Activated CD4-positive, CD25-positive, alpha-beta regulatory T cell treated with anti-CD3 and anti-CD28 coated beads, Interleukin-2, amount 50 U/mL, for 16 hours (primary cell): Measurements from ENCODE around the gene RSPH1.

ENCODE experiments used
- DNase-seq: peaks from one replicate; pipeline ENCODE4 v3.0.0-alpha.2; 2020; ENCODE audit warnings: low read depth, low spot score

The RSPH1 gene

DNA sequence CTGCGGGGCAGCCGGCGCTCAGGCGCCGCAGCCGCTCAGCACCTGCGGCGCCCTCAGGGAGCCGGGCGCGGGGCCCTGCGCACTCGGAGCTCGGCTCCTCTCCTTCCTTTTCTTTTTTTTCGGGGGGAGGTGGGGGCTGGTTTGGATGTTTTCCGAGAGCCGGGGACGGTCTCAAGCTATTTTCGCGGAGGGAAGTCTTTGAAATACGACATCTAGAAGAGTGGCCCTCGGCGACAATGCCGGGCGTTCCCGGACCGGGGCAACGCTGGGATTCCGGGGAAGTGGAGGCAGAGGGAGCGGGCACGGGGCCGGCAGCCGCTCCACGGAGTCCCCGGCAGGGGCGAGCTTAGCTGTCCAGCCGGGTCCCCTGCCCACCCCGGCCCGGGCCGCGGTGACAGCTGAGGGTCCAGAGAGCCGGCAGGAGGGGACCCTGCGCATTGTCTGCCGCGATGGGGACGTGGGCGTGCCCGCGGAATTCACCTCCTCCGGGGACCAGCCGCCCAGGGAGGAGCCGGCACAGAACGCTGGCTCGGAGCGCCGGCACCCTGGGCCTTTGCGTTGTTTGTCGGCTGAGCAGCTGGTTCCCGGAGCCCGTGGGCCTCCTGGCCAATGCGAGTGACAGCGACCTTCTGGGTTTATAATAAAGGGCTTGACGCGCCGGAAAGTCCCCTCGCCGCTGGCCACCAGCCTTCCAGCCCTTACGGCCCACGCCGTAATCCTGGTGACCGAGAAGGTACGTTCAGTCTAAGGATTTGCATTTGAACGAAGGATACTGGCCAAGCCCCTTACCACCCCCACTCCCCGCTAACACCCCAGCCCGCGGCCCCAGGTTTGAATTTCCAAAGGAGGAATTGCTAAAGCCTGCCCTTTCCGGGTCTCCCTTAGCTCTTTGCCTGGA is 18.2 kb upstream of the RSPH1 start:
- DNase-seq = no peak

DNA sequence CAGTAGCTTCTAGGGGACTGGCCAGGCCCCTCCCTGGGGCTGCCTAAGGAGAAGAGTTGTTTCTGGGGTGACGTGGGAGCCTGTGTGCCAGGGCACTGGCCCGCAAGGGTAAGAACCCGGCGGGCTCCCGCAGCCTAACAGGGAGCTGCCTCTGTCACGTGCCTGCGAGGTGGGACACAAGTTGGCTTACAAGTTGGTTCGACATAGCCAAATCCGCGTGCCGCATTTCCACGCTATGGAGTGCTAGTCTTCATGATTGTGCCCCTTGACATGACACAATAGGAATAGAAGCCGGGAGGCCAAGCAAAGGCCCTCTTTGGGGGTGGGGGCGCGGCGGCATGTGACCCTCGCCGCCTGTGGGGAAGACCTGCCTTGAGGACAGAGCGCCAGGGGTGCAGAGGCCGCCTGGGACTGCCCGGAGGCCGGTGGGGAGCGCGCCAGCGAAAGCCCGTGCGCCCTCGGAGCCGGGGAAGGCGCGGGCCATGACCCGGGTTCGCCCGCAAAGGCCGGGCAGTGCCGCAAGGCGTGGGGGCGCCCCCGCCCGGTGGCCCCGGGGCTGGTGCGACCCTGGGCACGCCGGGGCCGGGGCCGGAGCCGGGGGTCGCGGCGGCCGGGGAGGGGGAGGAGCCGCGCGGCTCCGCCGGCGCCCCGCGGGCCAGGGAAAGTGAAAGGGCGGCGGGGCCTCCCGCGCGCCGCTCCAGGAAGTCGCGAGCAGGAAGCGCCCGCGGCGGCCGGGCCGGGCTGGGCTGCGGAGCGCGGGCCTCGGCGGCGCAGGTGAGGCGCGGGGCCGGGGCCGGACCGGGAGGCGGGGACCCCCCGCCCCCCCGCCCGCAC is 17.3 kb upstream of the RSPH1 start, which contains the start of gene SLC37A1:
TSS of gene SLC37A1 (plus strand) at position 702 of the 834 bp plus-strand sequence. CDS start 4,603 bp downstream, outside the sequence.
- DNase-seq = no peak

DNA sequence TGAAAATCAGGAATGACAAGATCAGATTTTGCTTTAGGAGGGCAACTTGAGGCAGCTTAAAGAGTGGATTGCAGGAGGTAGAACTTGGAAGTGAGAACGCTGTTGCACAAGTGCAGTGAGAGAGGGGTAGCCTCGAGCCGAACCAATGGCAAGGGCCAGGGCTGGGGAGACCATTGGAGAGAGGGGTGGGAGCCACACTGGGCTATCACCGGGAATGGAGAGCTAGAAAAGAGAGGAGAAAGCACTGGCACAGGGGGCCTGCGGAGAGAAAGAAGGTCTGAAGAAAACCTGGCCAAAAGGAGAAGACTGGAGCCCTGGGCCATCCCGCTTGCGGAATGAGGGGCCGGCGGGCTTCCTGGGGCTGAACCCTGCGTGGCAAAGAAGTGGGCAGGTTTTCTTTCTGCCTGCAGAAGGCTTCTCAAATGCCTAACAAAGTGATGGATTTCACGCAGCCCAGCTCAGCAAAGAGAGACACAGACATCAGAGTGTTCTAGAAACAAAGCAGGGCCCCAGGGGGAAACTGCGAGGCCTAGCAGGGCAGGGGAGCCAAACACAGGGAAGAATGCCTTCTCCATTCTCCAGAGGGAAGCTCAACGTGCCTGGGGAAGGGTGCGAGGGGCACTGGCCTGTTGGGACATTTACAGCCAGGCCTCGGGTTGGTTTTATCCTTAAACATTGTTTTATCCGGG is 16.5 kb upstream of the RSPH1 start:
- DNase-seq = no peak

DNA sequence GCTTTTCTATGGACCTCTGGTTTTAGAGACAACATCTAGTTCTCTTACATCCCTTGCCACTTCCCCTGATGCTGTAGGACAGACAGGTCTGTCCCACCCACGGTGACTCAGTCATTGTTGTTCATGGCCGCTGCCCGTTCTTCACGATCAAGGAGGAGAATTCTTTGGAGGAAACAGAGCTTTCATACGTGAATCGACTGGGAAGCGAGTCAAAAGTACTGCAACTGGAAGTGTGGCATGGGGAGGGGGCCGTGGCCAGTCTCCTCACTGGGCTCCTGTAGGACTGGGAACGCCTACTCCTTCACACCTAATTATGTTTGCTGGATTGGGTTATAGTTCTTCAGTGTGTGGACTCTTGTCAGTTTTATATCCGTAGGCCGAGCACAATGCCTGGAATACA is 13.2 kb upstream of the RSPH1 start:
- no peak for DNase-seq

DNA sequence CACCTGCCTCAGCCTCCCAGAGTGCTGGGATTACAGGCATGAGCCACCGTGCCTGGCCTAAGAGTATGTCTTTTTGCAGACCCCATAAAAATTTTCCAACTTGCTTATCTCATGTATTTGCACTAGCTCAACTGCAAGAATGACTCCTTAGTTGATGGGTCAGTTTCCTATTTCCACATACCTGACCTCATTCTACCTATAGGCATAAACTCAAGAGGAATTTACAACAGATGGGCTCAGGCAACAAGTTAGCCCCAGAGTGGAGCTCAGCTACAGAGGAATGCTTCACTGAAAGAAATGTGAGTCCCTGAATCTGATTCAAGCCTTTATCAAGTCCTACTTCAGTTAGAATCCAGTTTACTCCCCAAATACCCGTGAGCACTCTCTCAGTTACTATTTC is 12.3 kb upstream of the RSPH1 start:
- no peak for DNase-seq

DNA sequence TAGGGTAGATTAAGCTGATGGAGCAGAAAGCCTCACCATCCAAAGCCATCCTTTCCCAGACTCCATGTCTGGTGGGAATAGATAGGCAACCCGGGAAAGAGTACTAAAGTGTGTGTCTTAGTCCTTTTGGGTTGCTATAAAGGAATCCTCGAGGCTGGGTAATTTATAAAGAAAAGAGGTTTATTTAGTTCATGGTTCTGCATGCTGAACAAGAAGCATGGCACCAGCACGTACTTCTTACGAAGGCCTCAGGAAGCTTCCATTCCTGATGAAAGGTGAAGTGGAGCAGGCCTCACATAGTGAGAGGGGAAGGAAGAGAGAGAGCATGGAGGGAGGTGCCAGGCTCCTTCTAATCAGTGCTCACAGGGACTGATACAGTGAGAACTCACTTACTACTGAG is 11.4 kb upstream of the RSPH1 start:
- DNase-seq = no peak

DNA sequence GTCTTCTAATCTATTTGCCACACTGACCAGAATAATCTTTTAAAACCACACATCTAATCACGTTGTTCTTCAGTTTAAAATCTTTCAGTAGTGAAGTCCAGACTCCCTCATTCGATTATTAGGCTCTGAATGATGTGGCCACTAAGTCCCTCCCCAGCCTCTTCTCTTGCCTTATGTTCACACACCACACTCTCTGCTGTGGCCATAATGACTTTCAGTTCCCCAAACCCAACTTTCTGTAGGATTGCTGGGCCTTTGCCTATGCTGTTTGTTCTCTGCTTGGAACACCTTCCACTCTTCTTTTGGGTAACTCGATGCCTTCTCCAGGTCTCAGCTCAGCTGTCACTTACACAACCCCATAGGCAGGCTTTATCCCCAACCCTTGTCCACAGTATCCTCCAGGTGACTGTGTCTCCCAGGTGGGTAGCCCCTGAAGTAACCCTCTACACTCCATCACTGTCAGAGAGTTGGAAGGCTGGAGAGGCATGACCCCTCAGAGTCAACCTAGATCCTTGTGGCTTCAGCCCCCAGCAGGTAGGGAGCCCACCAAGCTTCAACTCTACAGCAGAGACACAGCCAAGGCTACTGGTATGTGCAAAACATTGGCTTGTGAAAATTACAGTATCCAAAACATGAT is 9.2 kb upstream of the RSPH1 start:
- DNase-seq = no peak

DNA sequence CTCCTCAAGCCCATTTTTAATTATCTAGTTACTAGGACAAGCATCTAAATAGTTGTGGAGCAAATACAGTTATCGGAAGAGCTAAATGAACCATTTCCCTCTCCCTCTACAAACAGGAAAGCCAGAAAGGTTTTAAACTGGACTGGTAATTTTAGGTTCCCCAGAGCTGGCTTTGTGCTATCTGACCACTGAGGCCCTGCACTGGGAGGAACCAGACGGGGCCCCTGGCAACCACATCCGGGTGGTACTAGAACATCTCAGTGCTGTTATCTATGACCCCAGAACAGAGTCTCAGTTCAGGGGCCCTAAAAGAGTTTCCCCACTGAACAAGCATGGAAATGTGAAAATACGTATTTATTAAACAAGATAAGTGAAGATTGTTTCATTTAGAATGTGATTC is 7.7 kb upstream of the RSPH1 start:
- DNase-seq = no peak

DNA sequence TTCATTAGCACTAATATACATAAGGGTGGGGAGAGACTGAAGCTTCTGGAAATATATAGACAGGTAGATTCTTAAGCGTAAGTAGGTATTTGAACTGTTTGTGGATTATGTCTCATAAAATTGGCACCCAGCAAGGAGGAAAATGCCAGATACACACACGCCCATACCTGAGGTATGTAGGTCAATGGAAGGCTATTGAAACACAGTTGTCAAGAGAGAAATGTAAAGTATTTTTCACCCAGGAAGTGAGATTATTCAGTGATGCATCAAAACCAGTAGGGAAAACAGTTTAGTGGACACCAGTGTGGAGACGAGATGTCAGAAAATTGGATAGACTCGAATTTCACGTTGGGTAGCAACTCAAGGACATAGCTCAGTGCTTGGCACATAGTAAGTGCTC is 4.7 kb upstream of the RSPH1 start:
- no peak for DNase-seq

DNA sequence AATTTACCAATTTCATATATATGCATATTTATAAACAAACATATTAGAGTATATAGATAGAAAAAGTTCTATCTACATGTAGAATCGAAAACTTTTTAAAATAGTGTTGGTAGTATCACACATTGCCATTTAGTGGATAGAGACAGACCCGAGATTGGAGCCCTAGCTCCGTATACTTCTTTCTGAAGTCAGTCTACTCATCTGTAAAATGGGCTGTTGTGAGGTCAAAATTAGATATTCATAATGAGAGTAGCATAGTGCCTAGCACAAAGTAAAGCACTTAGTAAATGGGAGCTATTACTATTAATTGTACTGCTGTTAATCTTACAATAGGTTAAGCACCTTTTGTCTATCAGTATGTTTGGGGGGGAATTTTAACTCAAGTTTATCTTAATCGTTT is 4.2 kb upstream of the RSPH1 start:
- DNase-seq = no peak

DNA sequence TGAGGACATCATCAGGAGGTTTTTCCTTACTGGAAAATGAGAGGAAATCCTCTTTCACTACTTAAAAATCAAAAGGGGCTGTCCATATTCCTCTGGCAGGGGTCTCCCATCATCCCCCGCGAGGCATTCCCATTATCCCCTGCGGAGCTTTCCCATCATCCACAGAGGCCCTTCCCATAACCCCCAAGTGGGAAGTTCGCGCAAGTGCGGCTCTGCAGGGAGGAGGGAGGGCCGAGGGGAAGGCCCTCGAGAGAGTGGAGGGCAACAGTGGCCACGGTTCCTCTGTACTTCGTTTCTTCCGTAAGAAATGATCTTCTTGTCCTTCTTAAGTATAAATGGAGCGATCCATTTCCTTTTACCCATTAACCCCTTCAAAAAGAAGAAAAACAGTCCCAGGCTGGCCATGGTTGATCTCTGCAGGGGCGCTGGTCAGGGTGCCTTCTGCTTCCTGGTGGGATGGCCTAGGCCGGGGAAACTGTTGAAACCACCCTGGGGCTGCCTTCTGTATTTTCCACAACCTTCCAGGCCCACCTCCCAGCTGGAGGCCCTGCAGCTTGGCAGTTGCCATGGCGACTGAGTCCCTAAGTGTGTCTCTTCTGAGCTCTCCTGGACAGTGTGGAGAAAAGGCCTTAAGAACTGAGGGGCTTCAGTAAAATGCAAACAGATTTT is 3.6 kb upstream of the RSPH1 start:
- DNase-seq = no peak

DNA sequence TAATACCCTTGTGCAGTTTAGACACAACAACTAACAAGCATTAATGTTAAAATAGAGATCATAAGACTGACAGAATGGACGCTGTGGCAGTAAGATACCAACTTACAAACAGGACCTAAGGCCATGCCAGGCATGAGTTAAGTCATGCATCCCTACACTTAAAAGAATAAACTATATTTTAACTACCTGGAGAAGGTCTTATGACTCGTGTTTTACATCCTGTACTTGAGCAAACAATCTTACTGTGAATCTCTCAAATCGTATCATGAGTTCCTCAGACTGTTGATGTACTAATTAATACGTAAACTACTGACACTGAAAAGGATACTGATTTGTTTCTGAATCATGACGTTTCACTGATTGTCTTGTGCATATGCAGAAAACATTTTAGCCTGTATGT is 2.0 kb upstream of the RSPH1 start:
- DNase-seq = no peak

DNA sequence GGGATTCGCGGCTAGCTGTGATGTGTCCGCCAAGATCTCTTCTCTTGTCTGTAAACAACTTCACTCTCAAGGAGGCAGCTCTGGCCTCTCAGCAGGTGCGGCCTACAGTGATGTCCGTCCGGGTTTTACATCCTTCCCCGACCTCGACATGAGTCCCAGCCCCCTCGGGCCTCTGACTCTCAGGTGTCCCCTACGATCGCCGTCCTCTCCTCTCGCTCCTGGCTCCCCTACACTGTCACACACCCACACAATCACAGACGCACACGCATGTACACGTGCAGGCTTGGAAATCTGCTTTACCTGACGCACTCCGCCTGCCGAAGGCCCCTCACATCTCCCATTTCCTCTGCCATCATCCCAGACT is 797 bp upstream of the RSPH1 start:
- no peak for DNase-seq

DNA sequence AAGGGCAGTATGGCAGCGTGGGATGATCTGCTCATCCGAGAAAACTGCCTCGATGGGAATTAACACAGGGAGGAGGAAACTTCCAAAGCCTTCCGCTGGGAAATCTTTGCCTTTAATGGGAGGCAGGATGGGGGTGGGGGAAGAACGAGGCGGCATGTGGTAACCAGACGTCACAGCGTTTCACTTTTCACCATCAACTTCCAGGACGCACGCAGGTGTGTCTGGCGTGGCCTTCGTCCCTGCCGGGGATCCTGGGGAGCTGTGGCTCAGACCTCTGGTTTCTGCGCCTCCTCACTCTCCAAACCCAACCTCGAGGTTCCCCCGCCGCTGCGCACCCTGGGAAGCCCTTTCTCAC is 282 bp downstream of the RSPH1 start:
- DNase-seq = no peak

DNA sequence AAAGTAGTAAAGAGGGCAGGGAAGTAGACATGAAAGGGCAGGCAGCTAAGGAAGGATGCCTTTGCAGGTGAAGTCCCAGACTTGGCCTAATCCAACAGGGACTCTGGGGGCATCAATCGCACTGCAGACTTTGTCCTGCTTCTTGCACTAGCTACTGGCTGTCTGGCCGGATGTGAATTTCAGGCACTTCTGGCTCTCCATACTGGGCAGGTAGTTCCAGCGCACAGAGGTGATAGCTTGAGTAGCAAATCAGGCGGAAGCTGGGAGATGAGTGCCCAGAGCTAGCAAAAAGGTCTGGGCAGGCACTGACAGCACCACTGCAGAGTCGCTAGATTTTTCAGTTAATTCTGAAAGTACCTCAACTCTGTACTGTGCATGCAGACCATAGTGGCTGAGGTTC is 997 bp downstream of the RSPH1 start:
- DNase-seq = no peak

DNA sequence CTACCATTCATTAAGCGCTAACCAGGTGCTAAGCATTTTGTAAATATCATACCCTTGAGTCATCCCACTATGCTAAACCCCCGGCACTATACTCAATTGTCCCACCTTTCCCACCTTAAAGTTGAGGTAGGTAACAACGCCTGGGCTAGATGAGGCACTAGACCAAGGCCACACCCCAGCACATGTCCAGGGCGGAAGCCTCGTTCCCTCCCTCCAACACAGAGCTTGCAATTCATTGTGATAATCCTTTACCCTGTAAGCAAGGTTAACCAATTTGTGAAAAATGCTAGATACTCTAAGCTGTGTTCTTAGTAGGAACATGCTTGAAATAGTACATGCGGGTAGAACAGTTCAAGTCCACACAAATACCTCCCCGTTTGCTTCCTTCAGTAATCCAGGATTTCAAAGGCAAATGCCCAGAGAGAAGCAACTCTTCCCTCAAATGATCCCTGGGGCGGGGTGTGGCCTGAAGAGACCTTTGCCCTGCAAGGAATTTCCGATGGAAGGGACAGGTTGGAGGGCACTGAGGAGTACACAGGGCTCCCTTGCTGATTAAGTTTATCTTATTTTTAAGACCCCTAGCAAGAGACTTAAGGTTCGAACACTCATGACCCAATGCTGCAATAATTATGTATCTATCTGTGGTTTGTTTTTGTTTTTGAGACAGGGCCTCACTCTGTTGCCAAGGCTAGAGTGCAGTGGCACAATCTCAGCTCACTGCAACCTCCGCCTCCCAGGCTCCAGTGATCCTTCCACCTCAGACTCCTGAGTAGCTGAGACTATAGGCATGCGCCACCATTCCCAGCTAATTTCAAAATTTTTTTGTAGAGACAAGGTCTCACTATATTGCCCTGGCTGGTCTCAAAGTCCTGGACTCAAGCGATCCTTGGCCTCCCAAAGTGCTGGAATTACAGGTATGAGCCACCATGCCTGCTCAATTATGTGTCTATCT is 2.6 kb downstream of the RSPH1 start:
- DNase-seq = no peak

DNA sequence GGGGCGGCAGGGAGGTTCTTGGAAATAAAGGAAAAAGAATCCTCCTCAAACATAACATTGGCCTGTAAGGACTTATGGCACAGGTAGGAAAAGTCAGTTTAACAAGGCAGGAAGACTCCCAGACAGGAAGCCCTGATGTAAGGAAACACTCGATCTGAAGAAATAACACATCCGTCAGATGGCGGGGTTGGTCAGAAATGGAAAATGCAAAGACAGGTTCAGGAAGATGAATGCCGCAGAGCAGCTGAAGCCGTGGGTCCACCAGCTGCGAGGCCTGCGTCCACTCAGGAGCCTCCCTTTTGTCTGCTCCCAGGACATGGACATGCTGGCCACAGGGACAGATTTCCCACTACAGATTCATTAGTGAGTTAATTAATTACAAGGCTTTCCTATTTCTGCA is 3.8 kb downstream of the RSPH1 start:
- DNase-seq = no peak

DNA sequence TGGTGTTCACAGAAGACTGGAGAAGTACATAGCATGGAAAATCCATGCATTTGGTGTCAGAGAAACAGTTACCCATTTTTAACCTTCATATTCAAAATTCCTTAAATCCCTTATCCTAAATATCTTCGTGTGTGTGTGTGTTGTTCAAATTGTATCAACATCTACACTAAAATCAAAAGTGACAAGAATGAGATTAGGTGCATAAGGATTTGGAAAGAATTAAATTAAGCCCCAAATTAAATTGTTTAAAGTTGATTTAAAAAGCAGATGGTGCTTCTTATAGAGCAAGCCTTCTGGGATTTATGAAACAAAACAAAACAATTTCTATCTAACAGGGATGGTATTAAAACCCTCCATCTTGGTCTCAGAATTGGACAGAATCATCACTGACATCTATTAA is 4.7 kb downstream of the RSPH1 start:
- no peak for DNase-seq

DNA sequence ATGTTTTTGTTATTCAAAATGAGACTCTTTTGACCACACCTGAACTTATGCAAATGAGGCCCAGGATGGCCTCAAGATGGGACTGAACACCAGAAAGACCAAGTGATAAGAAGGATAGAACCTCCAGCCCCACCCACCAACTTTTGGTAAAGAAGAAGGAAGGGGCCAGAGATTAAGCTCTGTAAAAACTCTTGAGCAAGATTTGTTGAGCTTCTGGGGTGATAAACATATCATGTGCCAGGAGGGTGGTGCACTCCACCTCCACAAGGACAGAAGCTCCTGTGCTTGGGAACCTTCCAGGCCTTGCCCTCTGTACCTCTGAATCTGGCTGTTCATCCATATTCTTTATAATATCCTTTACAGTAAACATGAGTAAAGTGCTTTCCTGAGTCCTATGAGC is 5.3 kb downstream of the RSPH1 start:
- no peak for DNase-seq

DNA sequence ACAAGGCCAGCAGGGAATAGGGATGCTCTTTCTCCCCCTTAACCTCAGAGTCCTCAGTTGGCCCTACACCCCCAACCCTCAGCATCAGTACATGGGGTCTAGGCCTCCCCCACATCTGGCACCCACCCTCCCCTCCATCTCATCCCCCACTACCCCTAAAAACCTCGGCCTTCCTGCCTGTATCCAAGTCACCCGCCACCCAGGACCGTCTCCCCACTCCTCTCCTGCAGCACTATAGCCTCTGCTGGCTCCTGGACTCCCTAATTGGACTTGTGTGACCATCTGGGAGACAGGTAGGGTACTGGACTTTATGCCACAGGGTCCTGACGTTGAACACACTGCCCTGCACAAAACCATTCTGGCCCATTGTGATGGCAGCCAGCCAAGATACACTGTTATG is 6.0 kb downstream of the RSPH1 start:
- no peak for DNase-seq
